Body of pancreas (tissue), 4 donors: ENCODE measurements around the gene HTR3B. TPM values are rescaled to one million over a fixed set of nuclear protein-coding genes. Genes with fewer than 3 reads are reported as not detected.
A peak's percentile ranks its signal among the peaks of the same experiment; 100 is the strongest.

ENCODE experiments used
- ATAC-seq: fragments of 150-250 bp; one replicate; pipeline ENCODE4 v1.9.1; 2016
- DNase-seq, 4 donors: peaks; one replicate each; pipeline ENCODE4 v3.0.0-alpha.2; 2019
- H3K27ac ChIP-seq, 4 donors: fragments of 200-600 bp; sonication (generic); 1 replicate in 3 of 4; 2 replicates in 1 of 4; pipeline versions ENCODE4 v1.5.1 to v1.6.1; 2016 to 2019; ENCODE audit warnings: mild to moderate bottlenecking in 1 of 4, mixed read lengths in 1 of 4, moderate library complexity in 1 of 4
- H3K27me3 ChIP-seq, 2 donors: fragments of 200-600 bp; sonication (generic); one replicate each; pipeline ENCODE4 v1.6.0; 2016; ENCODE audit warnings: mild to moderate bottlenecking in 1 of 2
- H3K36me3 ChIP-seq, 2 donors: fragments of 200-600 bp; sonication (generic); replicated peaks in 1 of 2; 2 replicates each; pipeline ENCODE4 v1.5.1; 2016; ENCODE audit warnings: low read depth in 2 of 2; ENCODE audit not compliant: insufficient read depth in 1 of 2
- H3K4me1 ChIP-seq: fragments of 200-600 bp; sonication (generic); one replicate; pipeline ENCODE4 v1.6.0; 2016
- H3K4me3 ChIP-seq, 2 donors: fragments of 200-600 bp; sonication (generic); 1 replicate in 1 of 2; 2 replicates in 1 of 2; pipeline ENCODE4 v1.5.1; 2016 to 2019
- H3K9me3 ChIP-seq, 3 donors: fragments of 200-600 bp; sonication (generic); 1 replicate in 2 of 3; 2 replicates in 1 of 3; pipeline ENCODE4 v1.5.1; 2016
- POLR2A ChIP-seq, 3 donors: fragments of 450-650 bp; IDR thresholded peaks; one replicate each; pipeline ENCODE4 v1.6.1; 2016; ENCODE audit warnings: antibody characterized with exemption in 3 of 3, mild to moderate bottlenecking in 2 of 3
- WGBS, 2 donors: methylation state at CpG; one replicate each; pipeline ENCODE4 v1.1.5; 2017; 5-methylcytosine and 5-hydroxymethylcytosine counted together
- intact Hi-C: fragments of 100-400 bp; cut with DNase I; formaldehyde crosslinking; loops from one replicate; pipeline ENCODE4 v1.15.1; 2023
- total RNA-seq, 2 donors: library from RNA; depleted of rRNA; stranded (reverse); fragments of >200 nt; gene quantifications; one replicate each; pipeline ENCODE4 v1.1.0, GENCODE V29; 2016
- TF ChIP-seq, protein P1 (sequence below), 7 experiments: fragments of 450-650 bp in 4 of 7; fragments of 200-600 bp in 3 of 7; sonication (generic) in 3 of 7; IDR thresholded peaks; one replicate each; pipeline ENCODE4 v1.5.1; 2016 to 2019; ENCODE audit warnings: antibody characterized with exemption in 7 of 7

HTR3B gene
- total RNA-seq, 2 donors from 2014 or later, result not detected

DNA sequence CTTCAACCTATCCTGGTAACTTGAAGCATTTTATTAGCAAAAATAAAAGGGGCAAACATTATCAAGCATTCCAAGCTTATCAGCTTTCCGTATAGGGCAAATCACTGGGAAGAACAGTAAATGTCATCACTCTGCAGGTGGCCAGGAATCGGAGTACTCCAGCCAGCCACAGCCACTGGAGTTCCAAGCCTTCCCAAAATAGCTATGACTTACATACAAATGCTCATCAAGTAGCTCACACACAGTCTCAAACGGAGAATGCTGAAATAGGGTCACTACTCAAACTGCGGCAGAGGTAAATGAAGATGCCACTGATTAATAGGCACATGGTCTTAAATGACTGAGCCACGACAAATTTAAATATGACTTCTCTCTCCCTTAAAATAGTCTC, 31.4 kb upstream of the HTR3B start:
- Histone ChIP-seq H3K27me3 (no peaks in the 10 kb centered on the region), H3K9me3 (no peaks in the 10 kb centered on the region), H3K4me3 (no peak overlapping the region), H3K4me1 (peaks cover 15% of the 10 kb centered on the region), H3K27ac (no peak overlapping the region), H3K36me3 (no peaks in the 10 kb centered on the region)
- 52 to 53% methylated on average over 5 of the region's 5 CpGs for whole genome bisulfite sequencing, 2 donors
- intact Hi-C loops, result no loop called here
- TF ChIP-seq, protein P1, sequence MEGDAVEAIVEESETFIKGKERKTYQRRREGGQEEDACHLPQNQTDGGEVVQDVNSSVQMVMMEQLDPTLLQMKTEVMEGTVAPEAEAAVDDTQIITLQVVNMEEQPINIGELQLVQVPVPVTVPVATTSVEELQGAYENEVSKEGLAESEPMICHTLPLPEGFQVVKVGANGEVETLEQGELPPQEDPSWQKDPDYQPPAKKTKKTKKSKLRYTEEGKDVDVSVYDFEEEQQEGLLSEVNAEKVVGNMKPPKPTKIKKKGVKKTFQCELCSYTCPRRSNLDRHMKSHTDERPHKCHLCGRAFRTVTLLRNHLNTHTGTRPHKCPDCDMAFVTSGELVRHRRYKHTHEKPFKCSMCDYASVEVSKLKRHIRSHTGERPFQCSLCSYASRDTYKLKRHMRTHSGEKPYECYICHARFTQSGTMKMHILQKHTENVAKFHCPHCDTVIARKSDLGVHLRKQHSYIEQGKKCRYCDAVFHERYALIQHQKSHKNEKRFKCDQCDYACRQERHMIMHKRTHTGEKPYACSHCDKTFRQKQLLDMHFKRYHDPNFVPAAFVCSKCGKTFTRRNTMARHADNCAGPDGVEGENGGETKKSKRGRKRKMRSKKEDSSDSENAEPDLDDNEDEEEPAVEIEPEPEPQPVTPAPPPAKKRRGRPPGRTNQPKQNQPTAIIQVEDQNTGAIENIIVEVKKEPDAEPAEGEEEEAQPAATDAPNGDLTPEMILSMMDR (IDR thresholded peaks at IDR 0.05), result no peak
- no peak for TF ChIP-seq POLR2A (IDR thresholded peaks at IDR 0.05)
- no peak for ATAC-seq
- DNase-seq, result no peak

DNA sequence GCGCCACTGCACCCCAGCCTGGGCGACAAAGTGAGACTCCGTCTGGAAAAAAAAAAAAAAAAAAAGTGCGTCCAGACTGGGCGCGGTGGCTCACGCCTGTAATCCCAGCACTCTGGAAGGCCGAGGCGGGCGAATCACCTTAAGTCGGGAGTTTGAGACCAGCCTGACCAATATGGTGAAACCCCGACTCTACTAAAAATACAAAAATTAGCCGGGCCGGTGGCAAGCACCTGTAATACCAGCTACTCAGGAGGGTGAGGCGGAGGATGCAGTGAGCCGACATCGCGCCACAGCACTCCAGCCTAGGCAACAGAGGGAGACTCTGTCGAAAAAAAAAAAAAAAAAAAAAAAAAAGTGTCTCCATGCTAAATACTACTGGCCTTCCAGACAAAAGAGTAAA, 30.5 kb upstream of the HTR3B start:
- Histone ChIP-seq H3K4me1 (peaks cover 15% of the 10 kb centered on the region), H3K9me3 (no peaks in the 10 kb centered on the region), H3K36me3 (no peaks in the 10 kb centered on the region), H3K4me3 (no peak overlapping the region), H3K27me3 (no peaks in the 10 kb centered on the region), H3K27ac (no peak overlapping the region)
- DNase-seq, result peak in 1 of 4 donors; percentile 13
- no peak for TF ChIP-seq POLR2A (IDR thresholded peaks at IDR 0.05)
- TF ChIP-seq, protein P1 (IDR thresholded peaks at IDR 0.05), result no peak
- 91% methylated on average over 18 to 19 of the region's 19 CpGs for WGBS, 2 donors
- no peak for ATAC-seq
- intact Hi-C loops, result no loop called here

DNA sequence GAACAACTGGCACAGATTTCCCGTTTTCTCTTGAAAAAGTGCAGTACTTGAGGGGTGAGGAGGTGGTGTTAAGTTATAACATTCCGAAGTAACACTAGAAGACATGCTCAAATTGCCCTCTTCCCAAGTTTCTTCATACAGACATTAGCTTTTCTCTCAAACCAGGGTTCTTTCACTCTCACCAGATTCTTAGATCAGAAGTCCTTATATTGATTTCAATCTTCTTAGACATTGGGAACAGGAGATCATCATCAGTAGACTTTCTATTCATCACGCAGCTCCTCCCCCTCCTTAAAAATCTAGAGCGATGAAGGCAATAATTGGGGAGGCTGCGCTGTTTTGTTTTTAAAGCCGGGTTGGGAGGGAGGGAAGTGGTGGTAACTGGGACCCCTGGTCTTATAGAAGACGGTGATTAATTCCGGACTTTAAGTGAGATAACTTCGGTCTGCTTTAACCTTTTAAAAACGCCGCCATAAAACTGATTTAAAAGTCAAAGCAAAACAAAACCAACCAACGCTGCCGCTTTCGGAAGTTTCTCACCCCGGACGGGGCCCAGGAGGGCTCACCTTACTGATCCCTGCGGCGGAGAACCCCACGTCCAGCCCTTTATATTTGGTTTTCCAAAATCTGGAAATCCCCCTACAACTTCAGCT, 29.9 kb upstream of the HTR3B start:
- Histone ChIP-seq H3K4me3 (peak overlapping the region; percentile 14 to 63), H3K27ac (peak overlapping the region; percentile 77 to 96 (median 88)), H3K36me3 (no peaks in the 10 kb centered on the region), H3K4me1 (peaks cover 15% of the 10 kb centered on the region), H3K9me3 (no peaks in the 10 kb centered on the region), H3K27me3 (no peaks in the 10 kb centered on the region)
- ATAC-seq (no peak), DNase-seq (no peak)
- intact Hi-C loops, result no loop called here
- TF ChIP-seq POLR2A (IDR thresholded peaks at IDR 0.05), result no peak
- TF ChIP-seq, protein P1 (IDR thresholded peaks at IDR 0.05), result no peak
- WGBS, 2 donors, result 3 to 5% methylated on average over 19 of the region's 19 CpGs

DNA sequence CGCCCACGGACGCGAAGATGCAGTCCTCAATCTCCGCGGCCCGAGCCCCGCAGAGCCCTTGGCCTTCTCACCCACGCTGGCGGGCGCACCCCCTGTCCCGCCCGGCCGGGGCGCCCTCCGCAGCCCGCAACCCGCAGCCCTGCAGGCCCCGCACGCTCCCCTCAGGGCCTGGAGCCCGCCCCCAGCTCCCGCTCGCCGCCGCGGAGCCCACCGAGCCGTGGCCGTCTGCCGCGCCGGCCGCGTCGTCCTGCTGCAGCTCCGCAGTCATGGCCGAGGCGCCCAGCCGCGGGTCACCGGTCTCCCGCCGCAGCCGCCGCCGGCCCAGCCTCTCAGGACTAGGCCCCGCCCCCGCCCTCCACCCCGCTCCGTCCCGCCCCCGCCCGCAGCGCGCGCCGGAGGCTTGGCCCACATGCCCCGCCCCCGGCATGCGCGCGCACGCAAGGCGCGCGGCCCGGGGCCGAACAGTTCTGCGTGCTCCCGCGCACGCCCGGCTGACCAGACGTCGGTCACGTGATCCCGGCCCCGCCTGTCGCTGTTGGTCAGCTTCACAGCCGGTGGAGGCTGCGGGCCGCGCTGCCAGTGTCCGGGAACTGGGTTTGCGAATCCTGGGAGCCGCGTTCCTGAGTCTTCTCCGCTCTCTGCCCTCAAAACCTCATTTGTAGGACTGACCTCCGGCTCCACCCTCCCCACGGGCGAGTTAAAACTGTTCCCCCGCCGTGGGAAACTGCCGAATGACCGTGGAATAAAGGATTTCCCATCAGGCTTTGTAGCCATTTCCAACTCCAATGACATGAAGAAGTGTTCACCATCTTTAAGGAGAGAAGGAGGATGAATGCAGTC, 29.1 kb upstream of the HTR3B start, which contains the start of gene USP28:
Gene USP28, minus strand, starts transcription at position 339 of the 840 bp plus-strand sequence. Its CDS starts 71 bp downstream, at position 268.
- WGBS, 2 donors, result 0% methylated on average over 13 to 58 of the region's 95 CpGs
- Histone ChIP-seq H3K27ac (peak within 1 kb of the TSS; percentile 77 to 96 (median 88)), H3K27me3 (no peaks in the 10 kb centered on the region), H3K4me1 (peaks cover 15% of the 10 kb centered on the region), H3K36me3 (no peaks in the 10 kb centered on the region), H3K4me3 (peak within 1 kb of the TSS; percentile 14 to 63), H3K9me3 (no peaks in the 10 kb centered on the region)
- DNase-seq (peak; percentile 98 to 99 (median 98)), ATAC-seq (peak; percentile 94)
- intact Hi-C loops, result no loop called here
- TF ChIP-seq, protein P1 (IDR thresholded peaks at IDR 0.05), result peak in 3 of 7 experiments; percentile 9 to 48 (median 37)
- peak; percentile 83 to 97 (median 94) for TF ChIP-seq POLR2A (IDR thresholded peaks at IDR 0.05)
